AG09319 (cell line): Measurements from ENCODE around the gene NR1I3.

Experiments
- DNase-seq: peaks from one replicate; pipeline ENCODE4 v3.0.0-alpha.2; 2010; ENCODE audit warnings: low read depth; ENCODE audit errors: extremely low read depth
- TF ChIP-seq, protein P1 (sequence below): IDR thresholded peaks from 2 replicates; pipeline ENCODE4 v1.5.1; 2011; ENCODE audit warnings: low read depth, mild to moderate bottlenecking, inconsistent platforms, low read length, moderate library complexity

Gene NR1I3

DNA sequence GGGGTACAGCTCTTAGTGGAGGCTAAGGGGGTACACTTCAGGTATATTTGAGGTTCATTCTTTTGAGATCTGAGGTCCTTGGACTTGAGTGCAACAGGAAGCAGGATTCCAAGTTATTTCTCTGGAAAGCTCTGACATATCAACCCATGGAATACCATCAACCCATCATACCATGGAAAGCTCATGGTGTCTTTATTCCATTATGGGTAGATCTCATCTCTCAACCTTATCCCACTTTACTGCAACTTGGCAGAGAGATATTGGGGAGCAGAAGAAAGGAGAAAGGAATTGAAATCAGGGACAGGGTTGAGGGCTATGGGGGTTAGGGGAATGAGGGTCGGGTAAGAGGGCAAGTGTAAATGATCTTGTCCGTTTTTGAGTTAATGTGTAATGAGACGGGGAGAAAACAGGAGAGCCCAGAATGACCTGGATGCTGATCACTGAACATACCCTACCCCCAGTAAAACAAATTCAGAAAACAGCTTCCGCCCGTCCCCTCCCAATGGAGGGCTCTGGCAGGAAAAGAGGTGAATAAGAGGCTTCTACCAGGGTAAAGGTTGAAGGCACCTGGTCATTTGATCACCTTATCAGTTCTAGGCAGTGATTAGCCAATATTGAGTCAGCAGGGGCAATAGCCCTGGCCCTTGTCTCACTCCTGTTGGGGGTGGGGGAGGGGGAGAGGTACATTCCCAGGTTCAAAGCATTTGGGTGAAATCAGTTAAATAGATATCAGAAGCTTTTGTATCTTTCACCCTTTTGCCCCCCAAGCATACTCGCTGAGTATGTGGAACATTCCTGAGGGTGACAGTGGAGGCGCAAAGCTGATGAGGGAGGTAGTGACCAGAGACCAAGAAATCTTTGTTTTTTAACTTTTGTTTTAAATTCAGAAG lies 14.0 kb downstream of the NR1I3 start:
- DNase-seq = no peak
- TF ChIP-seq, protein P1, sequence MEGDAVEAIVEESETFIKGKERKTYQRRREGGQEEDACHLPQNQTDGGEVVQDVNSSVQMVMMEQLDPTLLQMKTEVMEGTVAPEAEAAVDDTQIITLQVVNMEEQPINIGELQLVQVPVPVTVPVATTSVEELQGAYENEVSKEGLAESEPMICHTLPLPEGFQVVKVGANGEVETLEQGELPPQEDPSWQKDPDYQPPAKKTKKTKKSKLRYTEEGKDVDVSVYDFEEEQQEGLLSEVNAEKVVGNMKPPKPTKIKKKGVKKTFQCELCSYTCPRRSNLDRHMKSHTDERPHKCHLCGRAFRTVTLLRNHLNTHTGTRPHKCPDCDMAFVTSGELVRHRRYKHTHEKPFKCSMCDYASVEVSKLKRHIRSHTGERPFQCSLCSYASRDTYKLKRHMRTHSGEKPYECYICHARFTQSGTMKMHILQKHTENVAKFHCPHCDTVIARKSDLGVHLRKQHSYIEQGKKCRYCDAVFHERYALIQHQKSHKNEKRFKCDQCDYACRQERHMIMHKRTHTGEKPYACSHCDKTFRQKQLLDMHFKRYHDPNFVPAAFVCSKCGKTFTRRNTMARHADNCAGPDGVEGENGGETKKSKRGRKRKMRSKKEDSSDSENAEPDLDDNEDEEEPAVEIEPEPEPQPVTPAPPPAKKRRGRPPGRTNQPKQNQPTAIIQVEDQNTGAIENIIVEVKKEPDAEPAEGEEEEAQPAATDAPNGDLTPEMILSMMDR = no peak

DNA sequence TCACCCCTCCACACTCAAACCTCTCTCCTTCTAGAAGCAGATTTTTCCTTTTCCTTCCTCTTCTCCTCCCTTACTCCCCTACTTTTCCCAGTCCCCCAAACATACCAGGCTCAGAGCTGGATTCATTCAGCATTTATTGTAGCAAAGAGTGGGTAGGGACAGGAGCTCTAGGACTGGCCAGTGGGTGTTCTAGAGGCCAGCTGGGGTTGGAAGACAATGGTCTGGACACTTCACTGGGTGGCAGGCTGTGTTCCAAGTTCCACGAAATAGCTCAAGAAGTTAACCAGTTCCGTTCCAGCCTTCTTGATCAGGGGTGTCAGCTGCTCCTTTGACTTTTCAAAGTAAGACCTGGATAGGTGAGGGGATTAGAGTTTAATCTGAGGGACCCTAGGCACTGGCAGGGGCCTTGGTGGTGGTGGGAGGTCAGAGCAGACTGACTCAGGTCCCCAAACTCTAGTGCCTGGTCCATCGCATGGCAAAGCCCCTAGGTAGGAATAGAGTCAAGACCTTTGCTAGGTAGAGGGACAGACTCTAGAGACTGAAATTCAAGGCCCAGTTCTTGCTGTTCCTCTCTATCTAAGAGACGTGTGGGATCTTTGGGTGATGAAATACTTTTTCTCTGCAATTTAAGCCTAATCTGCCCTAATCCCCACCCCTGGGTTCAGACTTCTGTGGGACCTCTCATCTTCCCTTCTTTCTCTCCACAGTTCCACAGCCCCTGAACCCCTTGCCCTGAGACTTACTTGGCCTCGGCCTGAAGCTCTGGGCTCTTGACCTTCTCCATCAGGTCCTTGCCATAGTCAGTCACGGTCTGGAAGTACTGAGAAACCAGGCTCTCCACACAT lies 15.6 kb downstream of the NR1I3 start:
- TF ChIP-seq, protein P1 = no peak
- no peak for DNase-seq

DNA sequence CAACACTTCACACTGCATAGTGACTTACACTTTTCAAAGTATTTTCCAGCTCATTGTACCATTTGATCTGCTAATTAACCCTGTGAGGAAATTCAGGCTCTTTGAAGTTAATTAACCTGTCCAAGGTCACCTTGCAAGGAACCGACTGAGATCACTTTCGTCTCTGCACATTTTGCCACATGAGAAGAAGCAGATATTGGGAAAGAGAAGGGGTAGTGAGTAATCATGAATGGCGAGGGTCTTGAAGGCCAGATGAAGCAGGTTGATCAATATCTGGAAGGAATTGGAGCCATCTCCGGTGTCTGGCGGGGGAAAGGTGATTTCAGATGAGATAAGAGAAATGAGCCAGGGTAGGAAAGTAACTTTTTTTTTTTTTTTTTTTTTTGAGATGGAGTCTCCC lies 18.0 kb downstream of the NR1I3 start:
- TF ChIP-seq, protein P1 = no peak
- DNase-seq = no peak

DNA sequence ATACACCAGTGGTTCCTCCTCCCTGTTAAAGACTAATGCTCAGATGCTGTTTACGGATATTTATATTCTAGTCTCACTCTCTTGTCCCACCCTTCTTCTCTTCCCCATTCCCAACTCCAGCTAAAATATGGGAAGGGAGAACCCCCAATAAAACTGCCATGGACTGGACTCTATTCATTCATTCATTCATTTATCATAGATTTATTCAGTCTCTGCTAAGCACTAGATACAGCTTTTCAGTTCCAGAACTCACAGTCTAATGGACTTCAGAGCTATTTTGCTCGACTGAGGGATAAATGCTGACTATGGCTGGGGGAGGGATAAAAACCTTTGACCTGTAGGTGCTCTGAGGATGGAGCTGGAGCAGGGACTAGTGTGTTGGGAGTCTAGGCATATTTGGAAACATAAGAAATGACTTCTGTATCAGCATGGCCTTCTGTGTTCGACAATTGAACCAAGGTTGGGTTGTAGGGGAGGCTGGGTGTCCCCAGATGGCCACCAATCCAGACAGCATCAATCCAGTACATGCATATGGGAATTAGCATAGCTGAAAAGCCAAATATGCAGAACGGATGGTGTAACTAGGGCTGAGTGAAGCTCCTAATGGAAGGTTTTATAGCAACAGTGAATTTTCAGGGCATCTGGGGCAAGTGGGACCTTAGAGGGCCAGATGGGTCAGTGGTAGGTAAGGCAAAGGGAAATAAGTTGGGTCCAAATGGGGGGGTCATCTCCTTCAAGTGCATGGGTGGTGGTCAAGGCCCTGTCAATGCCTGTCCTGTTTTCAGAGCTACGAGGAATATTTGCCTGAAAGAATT lies 18.7 kb downstream of the NR1I3 start:
- TF ChIP-seq, protein P1 = no peak
- no peak for DNase-seq

DNA sequence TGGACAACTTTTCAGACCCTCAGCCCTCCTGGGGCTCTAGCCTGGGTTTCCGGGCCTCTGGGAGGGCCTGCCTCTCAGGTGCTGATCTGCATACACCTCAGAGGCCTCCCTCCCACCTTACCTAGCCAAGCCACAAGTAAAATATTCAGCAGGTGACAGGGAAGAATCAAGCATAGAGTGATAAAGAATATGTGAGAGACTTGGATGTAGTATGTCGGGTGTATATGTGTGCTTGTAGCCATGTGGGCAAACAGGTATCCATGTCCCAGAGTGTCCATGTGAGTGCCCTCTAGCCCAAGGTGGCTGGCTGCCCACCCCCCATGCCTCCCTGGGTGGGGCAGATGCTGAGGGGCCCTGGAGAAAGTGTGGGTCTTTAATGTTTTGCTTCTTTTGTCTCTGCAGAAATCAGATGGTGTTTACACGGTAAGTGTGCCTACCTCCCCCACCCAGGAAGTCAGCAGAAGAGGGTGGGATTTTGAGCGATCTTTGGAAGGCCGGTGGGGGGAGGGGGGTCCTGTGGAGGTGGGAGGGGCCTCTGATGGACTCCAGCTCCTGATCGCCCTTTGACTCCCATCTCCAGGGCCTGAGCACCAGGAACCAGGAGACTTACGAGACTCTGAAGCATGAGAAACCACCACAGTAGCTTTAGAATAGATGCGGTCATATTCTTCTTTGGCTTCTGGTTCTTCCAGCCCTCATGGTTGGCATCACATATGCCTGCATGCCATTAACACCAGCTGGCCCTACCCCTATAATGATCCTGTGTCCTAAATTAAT lies 19.5 kb downstream of the NR1I3 start:
- DNase-seq = no peak
- TF ChIP-seq, protein P1 = no peak

DNA sequence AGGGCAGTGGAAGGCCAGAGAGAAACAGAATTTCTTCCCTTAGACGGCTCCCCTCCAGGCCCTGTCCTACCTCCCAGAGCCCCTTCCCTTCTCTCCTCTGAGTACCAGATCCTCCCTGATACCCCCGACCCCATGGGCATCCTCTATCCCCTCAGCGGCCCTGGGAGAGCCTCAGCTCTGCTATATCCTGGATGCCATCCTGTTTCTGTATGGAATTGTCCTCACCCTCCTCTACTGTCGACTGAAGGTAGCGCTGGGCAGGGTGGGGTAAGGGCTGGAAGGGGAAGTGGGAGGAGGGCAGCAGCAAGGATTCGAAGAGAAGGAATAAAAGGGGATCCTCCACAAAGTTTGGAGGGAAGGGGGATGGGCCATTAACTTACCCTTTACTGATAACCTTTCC lies 20.2 kb downstream of the NR1I3 start:
- TF ChIP-seq, protein P1 = no peak
- DNase-seq = no peak
